ENCODE data around the gene GJB5. TPM values are rescaled to one million over a fixed set of nuclear protein-coding genes. Genes with fewer than 3 reads are reported as not detected.
"Not testable (repeated sequence)": the region's sequence is repeated elsewhere in the genome, so short reads cannot be mapped to it uniquely, and the experiment has no call there.

GJB5 gene
- total RNA-seq, 1 donor from 2014 or later, result not detected

DNA sequence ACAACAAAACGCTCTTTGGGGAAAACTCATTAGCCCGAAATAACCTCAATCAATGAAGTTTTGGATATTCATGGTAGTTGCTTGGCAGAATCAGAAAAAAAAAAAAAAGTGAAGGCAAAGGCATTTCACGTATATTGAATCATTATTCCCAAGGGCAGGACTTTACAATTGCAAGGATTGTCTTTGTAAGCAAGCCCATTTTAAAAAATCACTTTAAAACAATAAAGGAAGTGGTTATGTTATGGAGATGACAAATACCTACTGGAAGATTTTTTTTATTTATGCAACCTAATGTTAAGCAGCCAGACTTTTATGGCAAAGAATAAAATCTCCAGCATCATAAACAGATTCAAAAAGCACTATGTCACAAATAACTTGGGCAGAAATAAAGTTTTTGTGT lies 14.0 kb downstream of the GJB5 start:
- intact Hi-C loops (cut with DNase I), result no loop called here
- DNase-seq (no peak), ATAC-seq (no peak)
- Histone ChIP-seq H3K27me3 (ENCODE audit: low read depth) (no peaks in the 10 kb centered on the region), H3K36me3 (no peaks in the 10 kb centered on the region), H3K4me1 (no peaks in the 10 kb centered on the region), H3K9me3 (no peaks in the 10 kb centered on the region), H3K27ac (no peak overlapping the region), H3K4me3 (no peak overlapping the region)
- TF ChIP-seq, protein P1, sequence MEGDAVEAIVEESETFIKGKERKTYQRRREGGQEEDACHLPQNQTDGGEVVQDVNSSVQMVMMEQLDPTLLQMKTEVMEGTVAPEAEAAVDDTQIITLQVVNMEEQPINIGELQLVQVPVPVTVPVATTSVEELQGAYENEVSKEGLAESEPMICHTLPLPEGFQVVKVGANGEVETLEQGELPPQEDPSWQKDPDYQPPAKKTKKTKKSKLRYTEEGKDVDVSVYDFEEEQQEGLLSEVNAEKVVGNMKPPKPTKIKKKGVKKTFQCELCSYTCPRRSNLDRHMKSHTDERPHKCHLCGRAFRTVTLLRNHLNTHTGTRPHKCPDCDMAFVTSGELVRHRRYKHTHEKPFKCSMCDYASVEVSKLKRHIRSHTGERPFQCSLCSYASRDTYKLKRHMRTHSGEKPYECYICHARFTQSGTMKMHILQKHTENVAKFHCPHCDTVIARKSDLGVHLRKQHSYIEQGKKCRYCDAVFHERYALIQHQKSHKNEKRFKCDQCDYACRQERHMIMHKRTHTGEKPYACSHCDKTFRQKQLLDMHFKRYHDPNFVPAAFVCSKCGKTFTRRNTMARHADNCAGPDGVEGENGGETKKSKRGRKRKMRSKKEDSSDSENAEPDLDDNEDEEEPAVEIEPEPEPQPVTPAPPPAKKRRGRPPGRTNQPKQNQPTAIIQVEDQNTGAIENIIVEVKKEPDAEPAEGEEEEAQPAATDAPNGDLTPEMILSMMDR (IDR thresholded peaks at IDR 0.05), result no peak

DNA sequence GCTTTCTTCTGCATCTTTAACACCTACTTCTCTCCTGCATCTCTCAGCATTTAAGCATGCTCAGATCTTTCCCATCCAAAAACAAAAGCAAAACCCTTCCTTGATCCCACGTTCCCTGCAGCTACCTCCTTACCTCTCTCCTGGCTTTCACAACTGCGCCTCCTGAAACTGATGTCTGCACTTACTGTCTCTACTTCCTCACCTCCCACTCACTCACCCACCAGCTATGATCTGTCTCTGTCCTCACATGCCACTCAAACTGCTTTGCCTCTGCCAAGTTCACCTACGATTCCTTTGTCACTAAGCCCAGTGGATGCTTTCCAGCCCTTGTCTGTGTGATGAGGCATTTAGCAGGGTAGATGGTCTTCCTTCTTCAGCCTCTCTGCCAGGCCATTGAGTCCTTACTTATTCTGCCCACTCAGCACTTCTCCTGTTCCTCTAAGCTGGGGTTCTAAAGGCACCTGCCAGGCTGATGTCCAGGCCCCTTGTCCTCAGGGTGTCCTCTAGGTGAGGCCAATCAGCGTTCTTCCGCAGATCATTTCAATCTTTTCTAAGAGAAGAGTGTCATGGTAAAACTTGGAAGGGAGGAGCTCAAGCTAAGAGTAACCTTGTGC lies 16.2 kb downstream of the GJB5 start:
- no peaks in the 10 kb centered on the region for H3K4me1 ChIP-seq
- H3K36me3 ChIP-seq, result no peaks in the 10 kb centered on the region
- no peak overlapping the region for H3K4me3 ChIP-seq
- H3K9me3 ChIP-seq, result no peaks in the 10 kb centered on the region
- ATAC-seq (no peak), DNase-seq (no peak)
- TF ChIP-seq, protein P1 (IDR thresholded peaks at IDR 0.05), result no peak
- intact Hi-C loops (cut with DNase I), result no loop called here
- no peak overlapping the region for H3K27ac ChIP-seq
- H3K27me3 ChIP-seq (ENCODE audit: low read depth), result no peaks in the 10 kb centered on the region

DNA sequence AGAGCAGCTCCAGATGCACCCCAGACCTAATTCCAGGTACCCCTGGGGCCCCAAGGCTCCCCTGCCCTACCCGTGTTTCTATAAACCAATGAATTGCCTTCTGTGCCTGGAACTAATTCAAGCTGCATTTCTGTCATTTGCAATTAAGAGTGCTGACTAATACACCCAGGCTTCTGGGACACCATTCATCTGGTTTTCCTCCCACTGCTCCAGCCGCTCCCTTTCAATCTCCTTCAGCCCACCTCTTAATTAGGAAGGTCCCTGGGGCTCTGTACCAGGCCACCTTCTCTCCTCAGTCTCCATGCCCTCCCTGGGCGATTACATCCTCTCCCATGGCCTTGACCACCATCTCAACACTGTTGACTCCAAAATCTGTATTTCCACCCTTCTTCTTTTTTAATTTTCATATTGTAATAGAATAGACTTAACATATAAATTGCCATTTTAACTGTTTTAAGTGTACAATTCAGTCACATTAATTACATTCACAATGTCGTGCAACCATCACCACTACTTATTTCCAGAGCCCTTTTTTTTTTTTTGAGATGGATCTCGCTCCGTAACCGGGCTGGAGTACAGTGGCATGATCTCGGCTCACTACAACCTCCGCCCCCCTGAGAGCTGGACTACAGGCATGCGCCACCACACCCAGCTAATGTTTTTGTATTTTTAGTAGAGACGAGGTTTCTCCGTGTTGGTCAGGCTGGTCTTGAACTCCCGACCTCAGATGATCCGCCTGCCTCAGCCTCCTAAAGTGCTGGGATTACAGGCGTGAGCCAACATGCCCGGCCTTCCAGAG lies 16.9 kb downstream of the GJB5 start:
- H3K4me3 ChIP-seq, result no peak overlapping the region
- intact Hi-C loops (cut with DNase I), result no loop called here
- no peak overlapping the region for H3K27ac ChIP-seq
- no peaks in the 10 kb centered on the region for H3K36me3 ChIP-seq
- H3K4me1 ChIP-seq, result no peaks in the 10 kb centered on the region
- peaks cover 1% of the 10 kb centered on the region for H3K27me3 ChIP-seq (ENCODE audit: low read depth)
- DNase-seq (no peak), ATAC-seq (no peak)
- TF ChIP-seq, protein P1 (IDR thresholded peaks at IDR 0.05), result no peak
- H3K9me3 ChIP-seq, result no peaks in the 10 kb centered on the region

DNA sequence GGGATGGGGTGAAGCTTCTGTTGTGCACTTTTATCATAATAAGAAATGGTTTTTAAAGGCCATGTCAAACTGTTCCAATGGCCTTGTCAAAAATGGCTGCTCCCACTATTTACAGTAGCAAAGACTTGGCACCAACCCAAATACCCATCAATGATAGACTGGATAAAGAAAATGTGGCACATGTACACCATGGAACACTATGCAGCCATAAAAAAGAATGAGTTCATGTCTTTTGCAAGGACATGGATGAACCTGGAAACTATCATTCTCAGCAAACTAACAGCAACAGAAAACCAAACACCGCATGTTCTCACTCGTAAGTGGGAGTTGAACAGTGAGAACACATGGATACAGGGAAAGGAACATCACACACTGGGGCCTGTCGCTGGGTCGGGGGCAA lies 18.3 kb downstream of the GJB5 start:
- H3K27ac ChIP-seq; H3K4me3 ChIP-seq; H3K4me1 ChIP-seq; H3K9me3 ChIP-seq; H3K36me3 ChIP-seq; DNase-seq; intact Hi-C loops (cut with DNase I); ATAC-seq; H3K27me3 ChIP-seq (ENCODE audit: low read depth): not testable (repeated sequence)

GRCh38 chr1:34774957-34775356 lies 20.1 kb downstream of the GJB5 start:
- no peak for ATAC-seq
- no peaks in the 10 kb centered on the region for H3K4me1 ChIP-seq
- H3K36me3 ChIP-seq, result no peaks in the 10 kb centered on the region
- peaks cover 4% of the 10 kb centered on the region for H3K27me3 ChIP-seq (ENCODE audit: low read depth)
- H3K9me3 ChIP-seq, result no peaks in the 10 kb centered on the region
- no peak for DNase-seq
- no peak overlapping the region for H3K27ac ChIP-seq
- intact Hi-C loops (cut with DNase I), result no loop called here
- TF ChIP-seq, protein P1 (IDR thresholded peaks at IDR 0.05), result no peak
- H3K4me3 ChIP-seq, result no peak overlapping the region

DNA sequence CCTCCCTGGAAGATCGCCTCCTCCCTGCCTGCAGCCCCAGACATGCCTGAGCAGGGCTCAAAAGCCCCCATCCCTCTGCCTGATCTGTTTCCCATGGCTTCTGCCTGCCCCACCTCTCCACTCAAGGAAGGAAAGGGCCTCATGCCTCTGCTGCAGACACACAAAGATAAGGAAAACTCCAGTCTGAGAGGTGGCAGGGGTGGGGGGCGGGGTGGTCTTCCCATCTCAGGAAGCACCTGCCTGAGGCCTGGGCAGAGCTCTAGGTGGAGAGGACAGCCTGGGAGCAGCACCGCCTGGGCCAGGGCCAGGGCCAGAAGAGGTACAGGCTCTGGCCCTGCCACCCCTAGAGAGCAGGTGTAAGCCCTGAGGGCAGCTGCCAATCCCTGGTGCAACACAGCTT lies 22.1 kb downstream of the GJB5 start:
- intact Hi-C loops (cut with DNase I), result no loop called here
- Histone ChIP-seq H3K36me3 (no peaks in the 10 kb centered on the region), H3K27ac (no peak overlapping the region), H3K4me1 (peaks cover 12% of the 10 kb centered on the region), H3K9me3 (no peaks in the 10 kb centered on the region), H3K4me3 (no peak overlapping the region), H3K27me3 (ENCODE audit: low read depth) (peaks cover 20% of the 10 kb centered on the region)
- no peak for DNase-seq
- no peak for ATAC-seq
- TF ChIP-seq, protein P1 (IDR thresholded peaks at IDR 0.05), result no peak
